Immature natural killer cell (primary cell): Measurements from ENCODE around the gene CD164L2. TPM values are rescaled to one million over a fixed set of nuclear protein-coding genes. Genes with fewer than 3 reads are reported as not detected.
A peak's percentile ranks its signal among the peaks of the same experiment; 100 is the strongest.
"Not testable (repeated sequence)": the region's sequence is repeated elsewhere in the genome, so short reads cannot be mapped to it uniquely, and the experiment has no call there.

Source experiments
- DNase-seq, 3 donors: peaks; one replicate each; pipeline ENCODE4 v3.0.0; 2022; ENCODE audit warnings: mixed read lengths in 1 of 3
- H3K27ac Mint-ChIP-seq, 6 donors: one replicate each; pipeline ENCODE4 v1.8.0; 2020; ENCODE audit warnings: mixed read lengths in 6 of 6, mild to moderate bottlenecking in 5 of 6, inconsistent platforms in 4 of 6, moderate library complexity in 3 of 6
- H3K27me3 Mint-ChIP-seq, 3 donors: one replicate each; pipeline ENCODE4 v1.8.0; 2020 to 2021; ENCODE audit warnings: low read depth in 3 of 3, mild to moderate bottlenecking in 3 of 3, mixed read lengths in 3 of 3, moderate library complexity in 3 of 3, inconsistent platforms in 1 of 3
- H3K36me3 Mint-ChIP-seq, 3 donors: one replicate each; pipeline ENCODE4 v1.8.0; 2020; ENCODE audit warnings: mixed read lengths in 3 of 3, inconsistent platforms in 2 of 3, mild to moderate bottlenecking in 2 of 3
- H3K4me1 Mint-ChIP-seq, 2 donors: one replicate each; pipeline ENCODE4 v1.8.0; 2020; ENCODE audit warnings: inconsistent platforms in 2 of 2, mild to moderate bottlenecking in 2 of 2, mixed read lengths in 2 of 2, moderate library complexity in 1 of 2
- H3K4me3 Mint-ChIP-seq, 5 donors: one replicate each; pipeline ENCODE4 v1.8.0; 2020; ENCODE audit warnings: mild to moderate bottlenecking in 5 of 5, mixed read lengths in 5 of 5, inconsistent platforms in 3 of 5, moderate library complexity in 3 of 5
- H3K9me3 Mint-ChIP-seq, 6 donors: one replicate each; pipeline ENCODE4 v1.8.0; 2020; ENCODE audit warnings: mild to moderate bottlenecking in 6 of 6, mixed read lengths in 6 of 6, inconsistent platforms in 4 of 6, moderate library complexity in 3 of 6
- polyA plus RNA-seq, 3 donors: library from polyadenylated mRNA; unstranded; fragments of 300-500 nt; fragmentation: Illumina TruSeq; gene quantifications; one replicate each; pipeline ENCODE4 v1.2.3, GENCODE V29; 2021

CD164L2 gene
- polyA plus RNA-seq, 3 donors from 2014 or later, result not detected

GRCh38 chr1:27392096-27392777, 9.1 kb upstream of the CD164L2 start, which contains the start of gene GPR3:
Gene GPR3 (plus strand): TSS chr1:27392622. CDS start chr1:27393799, 1,177 bp downstream.
- peaks cover 6 to 24% (median 12%) of the 10 kb centered on the region in 3 donors for H3K27me3 Mint-ChIP-seq
- no peaks in the 10 kb centered on the region for H3K36me3 Mint-ChIP-seq

DNA sequence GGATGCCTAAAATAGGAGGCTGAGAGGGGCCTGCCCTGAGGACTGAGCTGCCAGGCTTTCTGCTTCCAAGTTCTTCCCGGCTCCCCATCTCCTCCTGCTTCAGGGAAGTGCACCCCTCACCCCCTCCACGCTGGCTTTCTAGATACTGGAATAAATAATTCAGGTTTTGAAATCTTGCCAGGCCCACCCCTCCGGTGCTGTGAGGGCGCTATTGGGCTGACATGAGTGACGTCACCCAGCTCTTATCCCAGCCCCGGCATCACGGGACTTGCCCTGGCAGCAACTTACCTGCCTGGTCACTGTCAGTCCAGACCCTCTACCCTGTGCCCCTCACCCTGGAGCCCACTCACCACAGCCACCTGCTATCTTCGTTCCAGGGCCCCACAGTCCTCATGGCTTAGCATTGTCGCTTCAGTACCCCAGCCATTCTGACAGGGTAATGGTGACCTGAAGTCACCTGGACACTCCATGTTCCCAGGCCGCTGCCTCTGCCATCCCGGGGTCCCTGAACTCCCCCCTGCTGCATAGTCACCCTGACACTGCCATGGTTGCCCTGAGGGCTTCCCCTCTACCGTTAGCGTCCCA, 8.5 kb upstream of the CD164L2 start:
- H3K27me3 Mint-ChIP-seq, result peaks cover 6 to 24% (median 11%) of the 10 kb centered on the region in 3 donors
- H3K4me3 Mint-ChIP-seq, result peak overlapping the region; percentile 59 to 91 (median 82)

More at GRCh38 chr1:27392096-27392777, 9.1 kb upstream of the CD164L2 start, which contains the start of gene GPR3:
- Mint-ChIP-seq H3K4me1 (peaks cover 9 to 18% of the 10 kb centered on the region in 2 donors), H3K27ac (peak within 1 kb of the TSS in 5 of 6 donors; percentile 67 to 96 (median 91)), H3K9me3 (no peaks in the 10 kb centered on the region), H3K4me3 (peak within 1 kb of the TSS; percentile 59 to 91 (median 82))
- DNase-seq, result peak; percentile 87 to 90 (median 88)

DNA sequence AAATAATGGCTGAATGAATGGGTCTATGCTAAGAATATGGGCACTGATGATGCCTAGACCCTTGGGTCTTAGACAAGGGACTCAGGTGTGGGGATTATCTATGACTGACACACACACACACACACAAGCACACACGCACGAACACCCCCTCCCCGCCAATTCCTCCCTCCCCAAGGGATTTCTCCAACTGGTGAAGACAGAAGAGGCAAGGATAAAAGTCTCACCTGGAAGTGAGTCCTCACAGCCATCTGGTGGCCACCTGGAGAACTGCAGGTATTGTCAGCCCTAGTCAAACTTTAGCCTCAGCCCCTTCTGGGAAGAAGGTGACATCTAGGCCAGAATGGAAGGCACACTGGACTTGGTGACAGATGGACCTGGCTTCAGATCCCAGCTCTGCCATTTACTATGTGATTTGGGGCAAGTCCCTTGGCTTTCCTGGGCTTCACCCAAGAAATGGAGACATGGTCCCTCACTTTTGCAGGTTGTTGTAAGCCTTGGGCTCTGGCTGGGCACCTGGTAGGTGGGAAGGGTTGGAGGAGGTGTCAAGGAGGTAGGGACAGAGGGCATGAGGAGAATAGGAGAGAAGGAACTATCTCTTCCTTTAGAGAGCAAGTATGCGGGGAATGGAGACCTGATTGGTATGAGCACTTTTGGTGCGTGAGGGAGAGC, 5.3 kb upstream of the CD164L2 start:
- no peaks in the 10 kb centered on the region for H3K36me3 Mint-ChIP-seq
- peak overlapping the region in 1 of 5 donors; percentile 11 for H3K4me3 Mint-ChIP-seq
- no peaks in the 10 kb centered on the region for H3K9me3 Mint-ChIP-seq
- peak overlapping the region in 2 of 6 donors; percentile 51 to 74 for H3K27ac Mint-ChIP-seq
- H3K27me3 Mint-ChIP-seq, result peaks cover 6 to 15% (median 11%) of the 10 kb centered on the region in 3 donors
- peak; percentile 59 to 69 (median 65) for DNase-seq
- H3K4me1 Mint-ChIP-seq, result peaks cover 9 to 13% of the 10 kb centered on the region in 2 donors

More for the DNA sequence above, 8.5 kb upstream of the CD164L2 start:
- H3K27ac Mint-ChIP-seq, result peak overlapping the region in 4 of 6 donors; percentile 67 to 96 (median 88)
- no peaks in the 10 kb centered on the region for H3K36me3 Mint-ChIP-seq
- no peak for DNase-seq
- H3K9me3 Mint-ChIP-seq, result no peaks in the 10 kb centered on the region
- H3K4me1 Mint-ChIP-seq, result peaks cover 9 to 18% of the 10 kb centered on the region in 2 donors

- H3K27me3 Mint-ChIP-seq, H3K4me1 Mint-ChIP-seq, H3K36me3 Mint-ChIP-seq, H3K4me3 Mint-ChIP-seq, H3K9me3 Mint-ChIP-seq, DNase-seq, H3K27ac Mint-ChIP-seq: not testable (repeated sequence)
Observed at GRCh38 chr1:27384797-27385196, 1.7 kb upstream of the CD164L2 start.

- H3K4me3 Mint-ChIP-seq, result no peak overlapping the region
- no peaks in the 10 kb centered on the region for H3K9me3 Mint-ChIP-seq
- no peak for DNase-seq
- H3K27ac Mint-ChIP-seq, result no peak overlapping the region
- H3K36me3 Mint-ChIP-seq, result no peaks in the 10 kb centered on the region
- H3K27me3 Mint-ChIP-seq, result peaks cover 2 to 3% (median 2%) of the 10 kb centered on the region in 3 donors
- peaks cover 0 to 2% of the 10 kb centered on the region in 2 donors for H3K4me1 Mint-ChIP-seq
Observed at GRCh38 chr1:27383661-27384060, 528 bp upstream of the CD164L2 start.

DNA sequence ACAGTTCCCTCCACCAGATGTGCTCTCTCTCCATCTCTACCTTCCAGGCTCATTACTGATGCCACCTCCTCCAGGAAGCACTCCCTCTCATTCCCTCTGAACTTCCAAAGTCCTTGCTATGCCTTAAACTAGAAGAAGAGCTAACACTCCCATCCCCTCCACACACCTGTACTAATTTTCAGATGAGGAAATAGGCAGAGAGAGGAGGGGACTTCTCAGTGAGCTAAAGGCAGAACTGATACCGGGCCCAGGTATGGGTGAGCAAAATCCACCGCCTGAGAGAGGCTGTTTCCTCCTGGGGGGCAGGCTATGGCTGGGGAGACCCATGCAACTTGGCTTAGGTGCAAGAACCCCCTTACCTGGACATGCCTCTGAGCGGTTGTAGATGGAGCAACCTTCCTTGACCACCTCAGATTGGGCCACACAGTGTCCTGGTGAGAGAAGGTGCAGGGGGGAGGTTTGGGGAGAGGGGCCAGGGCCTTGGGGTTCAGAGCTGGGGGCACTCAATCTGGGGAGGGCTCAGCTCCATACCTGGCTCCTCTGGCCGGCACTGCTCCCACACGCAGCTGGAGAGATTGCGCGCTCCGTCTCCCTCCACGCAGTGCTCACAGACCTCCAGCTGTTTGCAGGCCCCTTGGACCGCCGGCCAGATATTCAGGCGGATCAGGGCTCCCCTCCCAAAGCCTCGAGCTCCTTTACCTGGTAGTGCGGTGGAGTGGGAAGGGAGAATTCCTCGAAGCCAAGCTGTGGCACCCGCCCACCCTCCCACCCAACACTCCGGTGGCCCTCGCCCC, 967 bp downstream of the CD164L2 start:
- peak overlapping the region in 1 of 6 donors; percentile 48 for H3K27ac Mint-ChIP-seq
- H3K4me1 Mint-ChIP-seq, result no peaks in the 10 kb centered on the region
- no peaks in the 10 kb centered on the region for H3K36me3 Mint-ChIP-seq
- H3K27me3 Mint-ChIP-seq, result peaks cover 2% of the 10 kb centered on the region in 3 donors
- DNase-seq, result no peak
- H3K4me3 Mint-ChIP-seq, result no peak overlapping the region
- H3K9me3 Mint-ChIP-seq, result no peaks in the 10 kb centered on the region

DNA sequence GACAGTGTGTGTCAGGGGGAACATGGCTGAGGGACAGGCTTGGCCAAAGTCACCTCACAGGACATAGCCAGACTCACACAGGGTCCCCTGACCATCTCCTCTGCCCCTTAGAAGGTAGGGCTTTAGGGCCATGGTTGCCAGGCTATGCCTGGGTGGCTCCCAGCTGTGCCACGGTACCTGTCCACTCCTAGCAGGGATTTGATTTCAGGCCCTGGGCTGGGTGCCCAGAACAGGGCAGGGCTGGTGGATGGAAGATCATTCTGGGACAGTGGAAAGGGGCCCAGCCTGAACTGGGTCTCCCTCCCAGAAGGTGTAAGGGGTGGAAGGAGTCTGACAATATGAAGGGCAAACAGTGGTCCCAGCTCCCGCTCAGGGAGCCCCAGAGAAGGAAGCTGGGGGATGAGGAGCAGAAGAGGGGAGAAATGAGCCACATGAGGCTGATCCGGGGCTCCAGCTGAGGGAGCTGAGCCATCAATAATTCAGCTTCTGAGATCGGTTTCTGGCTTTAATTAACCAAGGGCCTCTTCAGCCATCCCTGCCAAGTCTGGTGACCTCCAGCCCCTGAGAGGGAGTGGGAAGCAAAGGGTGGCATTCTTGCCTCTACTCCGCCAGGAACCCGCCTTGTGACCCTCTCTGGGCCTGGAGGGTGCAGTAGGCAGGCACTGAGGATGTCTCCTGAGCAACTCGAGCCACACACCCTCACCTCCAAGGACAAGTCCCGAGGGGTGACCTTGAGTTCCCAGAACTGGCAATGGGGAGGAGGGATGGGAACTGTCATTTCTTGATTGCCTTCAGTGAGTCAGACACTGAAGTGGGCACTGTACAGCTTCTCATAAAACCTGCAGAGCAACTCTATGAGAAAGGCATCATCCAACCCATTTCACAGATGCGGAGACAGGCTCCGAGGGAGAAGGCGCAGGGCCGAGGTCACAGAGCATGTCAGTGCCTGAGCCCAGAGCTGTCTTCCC, 2.1 kb downstream of the CD164L2 start:
- Mint-ChIP-seq H3K4me3 (no peak overlapping the region), H3K27ac (no peak overlapping the region), H3K36me3 (no peaks in the 10 kb centered on the region), H3K9me3 (no peaks in the 10 kb centered on the region), H3K27me3 (peaks cover 2% of the 10 kb centered on the region in 3 donors), H3K4me1 (no peaks in the 10 kb centered on the region)
- no peak for DNase-seq

- DNase-seq, result no peak
- Mint-ChIP-seq H3K27me3 (peaks cover 0 to 2% (median 2%) of the 10 kb centered on the region in 3 donors), H3K4me3 (no peak overlapping the region), H3K9me3 (no peaks in the 10 kb centered on the region), H3K27ac (no peak overlapping the region), H3K4me1 (no peaks in the 10 kb centered on the region), H3K36me3 (no peaks in the 10 kb centered on the region)
Observed at GRCh38 chr1:27380224-27380623, 2.9 kb downstream of the CD164L2 start.

GRCh38 chr1:27379564-27380122, 3.5 kb downstream of the CD164L2 start:
- Mint-ChIP-seq H3K4me3 (no peak overlapping the region), H3K27me3 (peaks cover 0 to 2% (median 2%) of the 10 kb centered on the region in 3 donors), H3K36me3 (no peaks in the 10 kb centered on the region), H3K9me3 (no peaks in the 10 kb centered on the region), H3K4me1 (no peaks in the 10 kb centered on the region), H3K27ac (no peak overlapping the region)
- no peak for DNase-seq

DNA sequence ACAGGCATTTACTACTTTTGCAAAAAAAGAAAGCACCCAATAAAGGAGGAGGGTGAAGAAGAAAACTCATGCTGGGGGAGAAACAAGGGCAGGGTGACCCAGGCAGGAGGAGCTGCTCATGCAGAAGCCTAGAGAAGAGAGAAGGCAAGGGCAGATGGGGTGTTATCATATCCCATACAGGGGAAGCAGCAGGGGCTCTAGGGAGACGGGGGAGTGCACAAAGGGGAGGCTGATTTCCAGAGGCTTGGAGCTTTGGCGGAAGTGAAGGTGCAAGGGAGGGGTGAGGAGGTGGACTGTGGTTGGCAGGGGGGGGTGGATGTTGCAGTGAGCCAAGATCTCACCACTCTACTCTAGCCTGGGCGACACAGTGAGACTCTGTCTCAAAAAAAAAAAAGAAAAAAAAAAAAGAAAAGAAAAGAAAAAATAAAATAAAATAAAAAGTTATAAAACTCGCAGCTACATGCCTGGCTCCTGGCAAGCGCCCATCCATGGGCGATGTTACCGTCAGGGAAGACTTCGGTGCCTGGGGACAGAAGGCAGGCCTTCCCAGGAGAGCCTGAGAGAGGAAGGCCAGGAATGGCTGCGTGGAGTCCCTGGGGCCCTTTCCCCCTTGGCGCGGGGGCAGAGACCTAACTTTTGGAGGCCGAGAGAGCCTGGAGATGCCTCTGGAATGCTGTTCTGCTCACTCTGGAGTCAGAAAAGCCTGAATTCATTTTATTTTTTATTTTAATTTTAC, 5.2 kb downstream of the CD164L2 start:
- H3K27me3 Mint-ChIP-seq, result peaks cover 0 to 2% (median 0%) of the 10 kb centered on the region in 3 donors
- no peak for DNase-seq

DNA sequence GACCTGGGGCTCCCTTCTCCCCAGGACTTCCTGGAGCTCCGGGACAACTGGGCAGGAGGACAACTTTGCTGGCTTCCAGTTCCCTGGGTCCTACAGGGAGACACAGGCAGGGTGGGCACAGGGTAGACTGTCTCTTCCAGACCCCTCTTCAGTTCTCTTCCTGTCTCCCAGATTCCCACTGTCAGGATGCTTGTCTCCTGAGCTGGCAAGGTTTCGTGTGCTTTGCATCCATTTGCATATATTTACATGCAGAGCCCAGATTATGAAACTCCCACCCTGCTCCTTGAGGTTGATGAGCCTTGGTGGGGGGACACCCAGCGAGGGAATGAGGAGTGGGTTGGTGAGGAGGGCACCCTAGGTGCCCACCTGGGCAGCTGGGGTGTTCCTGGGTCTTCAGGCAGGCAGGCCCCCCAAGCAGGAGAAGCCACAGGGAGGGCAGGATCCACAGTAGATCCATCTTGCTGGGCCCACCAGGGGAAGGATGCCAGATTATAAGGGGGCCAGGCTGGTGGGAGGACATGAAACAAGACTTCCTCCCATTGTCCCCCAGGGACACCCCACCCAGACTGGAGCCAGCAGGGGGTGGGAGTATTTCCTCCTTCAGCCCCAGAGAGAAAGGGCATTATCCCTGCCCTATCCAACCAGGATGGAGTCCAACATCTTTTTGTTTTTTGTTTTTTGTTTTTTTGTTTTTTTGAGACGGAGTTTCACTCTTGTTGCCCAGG, 8.6 kb downstream of the CD164L2 start, which contains the start of gene FCN3:
Gene FCN3 (minus strand): TSS at position 463 of the 725 bp plus-strand sequence. CDS start 6 bp downstream, at position 457.
- no peaks in the 10 kb centered on the region for H3K27me3 Mint-ChIP-seq
- H3K9me3 Mint-ChIP-seq, result no peaks in the 10 kb centered on the region
- no peaks in the 10 kb centered on the region for H3K36me3 Mint-ChIP-seq
- no peak within 1 kb of the TSS for H3K4me3 Mint-ChIP-seq
- no peak within 1 kb of the TSS for H3K27ac Mint-ChIP-seq
- no peak for DNase-seq
- peaks cover 0 to 2% of the 10 kb centered on the region in 2 donors for H3K4me1 Mint-ChIP-seq

More for the DNA sequence above, 5.2 kb downstream of the CD164L2 start:
- Mint-ChIP-seq H3K4me3 (no peak overlapping the region), H3K36me3 (no peaks in the 10 kb centered on the region), H3K4me1 (no peaks in the 10 kb centered on the region), H3K27ac (peak overlapping the region in 1 of 6 donors; percentile 41), H3K9me3 (no peaks in the 10 kb centered on the region)
